ENCODE results near the gene CLASP2. TPM values are rescaled to one million over a fixed set of nuclear protein-coding genes. Genes with fewer than 3 reads are reported as not detected.

The CLASP2 gene
- total and polyA plus RNA-seq, 2 of the 4 experiments (the other 2 are of a cell fraction), result 11.9 to 49.1 TPM

- H3K9ac ChIP-seq (ENCODE audit: low read depth, low read length), result peak overlapping the region; percentile 63; the same call in 1 of the 2 replicates
- TF ChIP-seq CEBPB (IDR thresholded peaks at IDR 0.05; ENCODE audit: low read depth, low read length) (0 out of 2 replicates have a peak, but pooled peaks have one; percentile 42), POLR2A (IDR thresholded peaks at IDR 0.05; ENCODE audit: low read depth, low read length) (no peak)
- CTCF ChIA-PET, result interaction anchor here (0.6 to 1.0 kb wide), 4 partner anchors 9 to 94 kb away, joined by 3 to 4 read pairs (median 4); no protein-coding TSS in a partner anchor
These were observed 1.8 kb downstream of the CLASP2 start for GRCh38 chr3:33716227-33716626.

More at GRCh38 chr3:33716227-33716626, 1.8 kb downstream of the CLASP2 start:
- Histone ChIP-seq H3K79me1 (ENCODE audit: low read depth in 1 of 2, low read length in 2 of 2) (peaks cover 9 to 33% of the 10 kb centered on the region in 2 experiments; a peak in 3 of 4 replicates), H3K4ac (ENCODE audit: low read depth, low read length) (no peak overlapping the region), H3K4me1 (ENCODE audit: control insufficient read depth, insufficient read depth, low read length) (peaks cover 4% of the 10 kb centered on the region), H2BK120ac (ENCODE audit: low read depth, low read length) (no peak overlapping the region), H3K9me1 (ENCODE audit: insufficient read depth, low read length) (no peaks in the 10 kb centered on the region), H2AK5ac (ENCODE audit: low read depth, low read length) (peak overlapping the region; percentile 25; the same call in 1 of the 2 replicates), H2AFZ (replicated peaks; ENCODE audit: low read length, poor library complexity) (no peak overlapping the region), H3K23ac (ENCODE audit: low read depth, low read length) (peak overlapping the region; percentile 41; the same call in 1 of the 2 replicates), H3K27me3 (ENCODE audit: control insufficient read depth, insufficient read depth, low read length) (no peaks in the 10 kb centered on the region), H4K5ac (ENCODE audit: low read depth, low read length) (no peak overlapping the region), H3K4me2 (ENCODE audit: low read depth, low read length) (peak overlapping the region; percentile 91), H2BK20ac (ENCODE audit: low read depth, low read length) (no peak overlapping the region), H4K8ac (ENCODE audit: low read depth in 2 of 2, low read length in 2 of 2) (no peak overlapping the region), H3K18ac (ENCODE audit: low read depth, low read length) (no peak overlapping the region), H2BK5ac (ENCODE audit: low read depth, low read length, poor library complexity, severe bottlenecking) (no peak overlapping the region), H3K4me3 (ENCODE audit: insufficient read depth, low read depth, low read length) (peak overlapping the region; percentile 16; the same call in 1 of the 2 replicates), H4K20me1 (ENCODE audit: insufficient read depth, low read length) (no peaks in the 10 kb centered on the region; the same call in 1 of the 2 replicates), H3K27ac (ENCODE audit: insufficient read depth, low read length) (no peak overlapping the region), H4K91ac (ENCODE audit: insufficient read depth, low read depth, low read length) (no peak overlapping the region), H2AK9ac (replicated peaks; ENCODE audit: low read depth, low read length, poor library complexity) (no peak overlapping the region), H3K56ac (ENCODE audit: extremely low read depth, insufficient read depth, low read length) (no peak overlapping the region), H3K14ac (replicated peaks; ENCODE audit: low read depth, low read length) (0 out of 2 replicates have a peak overlapping the region, but pooled peaks have one; percentile 38), H2BK15ac (ENCODE audit: low read depth, low read length) (no peak overlapping the region), H3K36me3 (ENCODE audit: control insufficient read depth, insufficient read depth, low read length) (no peaks in the 10 kb centered on the region), H3K9me3 (ENCODE audit: control insufficient read depth, insufficient read depth, low read length) (no peaks in the 10 kb centered on the region)
- ATAC-seq (ENCODE audit: low read depth) (no peak), DNase-seq (no peak)
- in situ Hi-C loops (cut with MboI; ENCODE audit: low sequenced_read_pairs), result loop anchor here (5.0 to 10.0 kb wide), 2 partner anchors 79 to 321 kb away; no protein-coding TSS in a partner anchor
- WGBS, 2 experiments (ENCODE audit: extremely low coverage in 2 of 2, insufficient read length in 1 of 2), result 40% methylated on average over 1 of the region's 7 CpGs; no CpG with 5 or more reads in 1 of the 2 experiments
- dilution Hi-C loops (cut with HindIII; ENCODE audit: low sequenced_read_pairs, unreplicated experiment), result no loop called here
- POLR2A ChIA-PET (ENCODE audit: unreplicated experiment), result interaction anchor here (0.6 kb wide), 1 partner anchor 70 kb away, joined by 3 read pairs; no protein-coding TSS in a partner anchor
- no TSS peak for BruUV-seq (replicated peaks)
- intact Hi-C loops (cut with micrococcal nuclease), result loop anchor here (1.0 to 10.0 kb wide), 6 partner anchors 59 to 604 kb away; partner anchors contain the start of gene CRTAP

All from IMR-90 (cell line).